GM18858 (cell line): ENCODE data around the gene PPP3CA.
"Not testable (repeated sequence)": the region's sequence is repeated elsewhere in the genome, so short reads cannot be mapped to it uniquely, and the experiment has no call there.

Experiments
- ATAC-seq: cut with Tn5 transposase; IDR thresholded peaks from one replicate; pipeline ENCODE4 v1.9.1; 2021; ENCODE audit not compliant: unreplicated experiment

The PPP3CA gene

DNA sequence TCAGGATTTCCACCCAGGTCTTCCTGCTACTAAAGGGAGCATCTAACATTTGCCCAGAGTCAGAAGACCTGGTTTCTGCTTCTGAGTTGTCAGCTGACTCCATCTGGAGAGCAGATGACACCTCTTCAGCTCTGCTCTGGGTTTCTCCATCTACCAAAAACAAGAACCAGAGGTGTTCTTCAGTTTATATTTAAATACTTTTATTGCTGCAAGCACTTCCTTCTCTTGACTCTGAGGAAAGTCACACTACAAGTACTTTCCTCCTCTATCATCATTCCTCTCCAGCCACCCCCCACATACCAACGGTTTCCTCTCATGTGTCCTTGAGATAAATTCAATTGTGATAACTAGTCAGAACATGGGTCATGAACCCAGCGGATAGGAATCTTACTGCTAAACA is 88.4 kb downstream of the PPP3CA start:
- ATAC-seq = peak; percentile 27

DNA sequence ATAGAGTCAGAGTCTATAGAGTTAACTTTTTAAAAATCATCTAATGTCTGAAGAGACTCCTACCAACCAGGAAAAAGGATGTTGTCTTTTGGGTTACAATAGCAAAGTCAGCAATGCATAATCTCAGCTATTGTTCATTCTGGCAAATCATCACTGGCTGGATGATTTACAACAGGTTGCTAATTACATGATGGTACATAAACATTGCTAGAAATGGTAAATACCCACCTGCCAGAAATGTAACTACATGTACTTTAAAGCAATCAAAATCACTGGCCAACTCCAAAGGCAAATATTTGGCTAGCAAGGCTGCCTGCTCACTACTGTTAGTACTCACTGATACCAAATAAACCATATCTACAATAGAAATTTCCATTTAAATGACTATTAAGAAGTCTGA is 91.1 kb downstream of the PPP3CA start:
- ATAC-seq = no peak

DNA sequence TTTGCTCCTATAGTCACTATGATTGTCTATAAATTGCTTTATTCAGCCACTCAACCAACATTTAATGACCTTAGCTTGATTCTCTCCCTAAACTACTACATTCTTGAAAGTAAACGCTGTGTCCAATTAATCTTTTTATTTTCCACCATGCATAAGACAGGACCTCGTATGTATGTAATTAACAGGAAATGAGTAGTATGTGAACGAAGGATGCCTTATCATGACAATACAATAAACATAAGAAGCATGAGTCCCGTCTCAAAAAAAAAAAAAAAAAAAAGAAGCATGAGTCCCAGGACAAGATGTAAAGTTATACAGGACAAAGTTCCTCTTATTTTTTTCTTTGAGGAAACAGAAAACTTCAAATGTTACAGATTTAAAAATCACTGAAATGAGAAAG is 92.5 kb downstream of the PPP3CA start:
- no peak for ATAC-seq

DNA sequence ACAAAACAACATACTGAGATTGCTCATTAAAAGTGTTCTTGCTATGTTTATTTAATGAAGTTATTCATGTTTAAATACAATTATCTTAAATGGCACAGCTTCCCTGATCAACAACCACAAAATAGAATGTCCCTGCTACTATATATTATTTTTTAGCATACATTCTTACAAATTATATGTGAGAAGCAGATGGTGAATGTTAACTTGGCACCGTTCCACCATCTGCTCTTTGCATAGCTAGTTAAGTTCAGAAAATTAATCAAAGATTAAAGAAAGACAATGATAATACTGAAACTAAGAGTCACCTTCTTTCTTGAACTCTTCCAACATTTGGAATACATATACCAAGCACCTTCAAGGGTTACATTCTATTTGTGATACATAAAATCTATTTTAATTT is 94.2 kb downstream of the PPP3CA start:
- ATAC-seq = no peak

DNA sequence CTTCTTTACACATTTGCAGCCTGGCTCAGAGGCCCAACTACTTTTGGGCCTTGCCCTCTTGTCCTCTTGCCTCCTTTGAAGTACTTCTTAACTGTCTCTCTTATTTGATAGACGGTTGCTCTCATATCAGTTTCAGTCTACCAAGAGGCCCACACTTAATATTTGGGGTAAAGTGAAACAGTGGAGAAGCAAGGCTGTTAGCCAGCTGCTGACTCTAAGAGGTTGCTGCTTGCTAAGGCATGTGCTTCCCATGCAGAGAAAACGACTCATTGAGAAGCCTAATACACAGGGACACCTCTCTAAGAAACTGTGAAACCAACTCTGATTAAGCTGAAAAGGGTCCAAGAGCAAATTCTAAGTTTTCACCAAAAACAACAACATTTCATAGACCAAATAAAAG is 94.6 kb downstream of the PPP3CA start:
- no peak for ATAC-seq

DNA sequence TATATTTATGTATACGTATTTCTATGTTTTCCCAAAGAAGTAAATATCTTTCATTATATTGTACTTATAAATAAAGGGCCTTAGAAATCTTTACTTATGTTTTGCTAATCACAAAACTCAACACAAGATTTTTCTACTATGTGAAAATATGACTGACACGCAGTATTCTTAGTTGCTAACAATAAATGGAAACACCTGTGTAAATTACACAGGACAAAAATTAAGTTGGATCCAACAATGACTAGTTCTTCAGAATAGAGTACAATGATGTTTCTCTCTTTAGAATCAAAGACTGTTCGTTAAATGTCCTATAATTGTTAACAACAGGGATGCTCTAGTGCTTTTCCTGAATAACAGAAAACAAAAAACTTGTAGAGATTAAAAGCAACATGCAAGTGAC is 96.1 kb downstream of the PPP3CA start:
- no peak for ATAC-seq

DNA sequence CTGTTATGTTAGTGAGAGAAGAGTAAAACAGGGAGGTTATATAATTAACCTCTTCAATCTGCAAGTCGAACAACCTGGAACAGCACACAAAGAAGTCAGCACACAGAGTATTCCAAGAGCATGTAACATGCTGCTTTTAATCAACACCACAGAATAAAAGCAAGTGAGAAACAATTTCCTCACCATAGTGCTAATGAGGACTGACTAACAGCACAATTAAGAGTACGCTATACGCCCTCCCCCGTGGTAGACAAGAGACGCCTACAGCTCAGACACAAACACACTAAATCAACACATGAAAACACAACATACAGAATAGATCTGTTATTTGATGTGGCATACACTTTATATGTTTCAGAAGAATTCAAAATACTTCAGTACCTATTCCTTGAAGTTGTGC is 103.0 kb downstream of the PPP3CA start:
- ATAC-seq = no peak

DNA sequence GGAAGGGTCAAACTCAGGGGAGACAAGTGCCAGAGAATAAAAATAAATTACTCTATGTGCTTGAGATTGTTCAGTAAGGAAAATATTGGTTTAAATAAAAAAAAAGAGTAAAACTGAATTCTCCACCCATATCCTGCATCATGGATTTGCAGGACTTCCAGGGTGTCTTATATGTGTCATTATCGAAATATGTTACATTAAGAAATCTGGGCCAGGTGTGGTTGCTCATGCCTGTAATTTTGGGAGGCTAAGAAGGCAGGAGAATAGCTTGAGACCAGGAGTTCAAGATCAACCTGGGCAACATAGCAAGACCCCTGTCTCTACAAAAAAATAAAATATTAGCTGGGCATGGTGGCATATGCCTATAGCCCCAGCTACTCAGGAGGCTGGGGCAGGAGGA is 104.9 kb downstream of the PPP3CA start:
- ATAC-seq = no peak

DNA sequence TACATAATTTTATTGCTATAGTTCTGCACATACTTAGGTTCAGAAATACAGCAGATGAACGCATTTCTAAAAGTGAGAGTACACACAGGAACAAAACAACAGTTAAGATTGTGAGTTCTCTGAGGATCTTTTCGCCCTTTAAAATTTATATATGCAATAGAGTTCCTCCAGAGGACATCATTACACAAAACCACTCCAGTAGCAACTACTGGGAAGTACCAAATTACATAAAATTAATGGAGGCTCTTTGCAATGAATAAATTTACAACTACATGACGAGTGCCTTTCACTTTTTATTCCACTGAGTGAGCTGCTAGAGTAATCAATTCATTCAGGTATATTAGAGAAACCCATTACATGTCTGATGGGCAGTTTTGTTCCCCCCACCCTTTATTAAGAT is 107.2 kb downstream of the PPP3CA start:
- ATAC-seq = no peak

DNA sequence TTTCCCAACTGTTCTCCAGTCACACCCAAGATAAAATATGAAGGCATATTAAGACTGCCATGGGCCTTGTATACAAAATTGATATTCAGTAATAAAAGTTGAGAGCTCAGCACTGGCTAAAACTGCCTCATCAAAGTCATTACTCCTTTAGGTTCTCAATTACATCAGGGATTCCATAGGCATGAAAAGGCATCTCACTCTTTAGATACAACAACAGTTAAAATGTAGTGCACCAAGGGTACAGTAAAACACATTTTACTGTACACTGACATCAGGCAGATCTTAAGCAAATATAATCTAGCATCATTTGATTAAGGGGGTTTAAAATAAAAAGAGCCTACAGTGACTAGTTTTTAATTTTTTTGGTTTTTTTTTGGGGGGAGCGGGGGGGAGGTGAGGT is 107.7 kb downstream of the PPP3CA start:
- ATAC-seq = no peak

DNA sequence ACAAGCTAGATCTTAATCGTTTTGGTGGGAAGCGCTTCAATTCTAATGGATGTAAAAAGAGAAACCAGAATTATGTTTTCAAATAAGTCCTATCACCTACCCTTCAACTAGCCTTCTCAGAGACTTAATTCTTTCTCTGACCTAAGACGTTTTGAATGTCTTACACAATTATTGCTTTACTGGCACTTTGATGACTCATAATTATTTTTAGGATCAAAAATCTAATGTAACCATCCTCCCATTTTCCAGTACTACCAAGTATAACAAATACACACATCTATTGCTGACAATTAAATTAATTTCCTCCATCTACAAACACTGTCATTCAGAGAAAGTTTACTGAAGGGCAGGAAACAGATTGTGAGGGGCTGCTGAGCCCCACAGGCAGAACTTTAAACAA is 108.6 kb downstream of the PPP3CA start:
- ATAC-seq = no peak

DNA sequence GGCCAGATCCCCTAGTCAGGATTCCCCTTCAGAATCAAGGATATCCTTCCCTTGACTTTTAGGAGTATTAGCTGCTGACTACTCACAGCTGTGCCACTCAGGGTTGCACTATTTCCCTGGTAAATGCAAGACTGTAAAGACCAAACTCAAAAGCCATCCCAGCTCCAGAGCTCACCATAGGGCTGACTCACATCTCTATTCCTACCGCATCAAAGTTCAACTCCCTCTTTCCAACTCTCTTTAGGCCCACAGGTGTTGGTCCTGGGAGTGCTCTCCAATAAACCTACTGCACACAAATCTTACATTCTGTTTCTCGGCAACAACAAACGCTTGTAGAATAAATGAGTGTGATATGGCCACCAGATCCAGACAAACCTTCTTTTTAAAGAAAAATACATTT is 109.6 kb downstream of the PPP3CA start:
- no peak for ATAC-seq

DNA sequence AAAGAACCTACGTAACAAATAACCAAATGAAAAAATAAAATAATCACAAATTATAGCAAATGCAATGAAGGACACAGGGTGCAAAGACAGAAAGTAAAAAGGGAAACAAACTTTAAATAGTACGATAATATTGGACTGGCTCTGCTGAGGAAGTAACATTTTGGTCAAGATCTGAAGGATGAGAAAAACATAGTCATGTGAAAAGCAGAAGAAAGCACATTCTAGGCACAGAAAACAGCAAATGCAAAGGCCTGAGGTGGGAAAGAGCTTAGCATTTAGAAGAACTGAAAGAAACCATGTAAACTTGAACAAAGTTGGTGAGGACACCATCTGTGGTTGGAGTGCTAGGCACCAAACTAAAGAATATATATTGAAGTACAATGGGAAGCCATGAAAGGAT is 111.2 kb downstream of the PPP3CA start:
- ATAC-seq = no peak

DNA sequence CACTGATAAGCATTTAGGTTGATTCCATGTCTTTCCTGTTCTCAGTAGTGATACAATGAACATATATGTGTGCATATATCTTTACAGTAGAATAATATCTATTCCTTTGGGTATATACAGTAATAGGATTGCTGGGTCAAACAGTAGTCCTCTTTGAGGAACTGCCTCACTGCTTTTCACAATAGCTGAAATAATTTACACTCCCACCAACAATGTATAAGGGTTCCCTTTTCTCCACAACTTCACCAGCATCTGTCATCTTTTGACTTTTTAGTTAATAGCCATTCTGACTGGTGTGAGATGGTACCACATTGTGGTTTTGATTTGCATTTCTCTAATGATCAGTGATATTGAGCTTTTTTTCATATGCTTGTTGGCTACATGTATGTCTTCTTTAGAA is 113.2 kb downstream of the PPP3CA start:
- ATAC-seq = not testable (repeated sequence)

DNA sequence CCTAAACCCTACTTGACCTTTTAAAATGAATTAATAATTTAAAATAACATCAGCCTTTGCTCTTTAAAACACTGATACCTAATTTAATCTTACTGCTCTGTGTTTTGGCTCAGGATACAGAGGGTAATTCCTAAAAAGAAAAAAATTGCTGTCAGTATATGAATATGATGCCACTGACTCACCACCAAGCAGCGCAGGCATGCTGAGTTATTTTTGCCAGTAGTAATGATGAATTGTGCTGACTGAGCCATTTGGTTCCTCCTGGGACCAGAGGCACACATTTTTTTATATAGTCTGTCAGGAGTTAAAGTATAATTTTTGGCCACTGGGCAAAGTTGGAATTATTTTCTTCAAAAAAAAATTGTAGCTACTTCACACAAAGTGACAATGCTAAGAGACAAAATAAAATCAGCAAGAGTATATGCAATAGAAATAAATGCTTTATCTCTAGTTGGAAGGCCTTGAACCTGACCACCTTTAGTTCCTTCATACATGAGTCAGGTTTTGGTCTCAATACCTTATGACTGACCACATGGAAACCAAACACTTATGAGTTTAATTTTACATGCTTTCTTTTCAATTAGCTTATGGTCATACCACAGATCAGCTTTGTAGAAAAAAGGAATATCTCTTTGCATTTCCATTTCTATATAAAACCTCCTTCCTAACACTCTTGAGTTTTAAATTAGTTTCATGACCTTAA is 115.1 kb downstream of the PPP3CA start:
- ATAC-seq = peak; percentile 34

DNA sequence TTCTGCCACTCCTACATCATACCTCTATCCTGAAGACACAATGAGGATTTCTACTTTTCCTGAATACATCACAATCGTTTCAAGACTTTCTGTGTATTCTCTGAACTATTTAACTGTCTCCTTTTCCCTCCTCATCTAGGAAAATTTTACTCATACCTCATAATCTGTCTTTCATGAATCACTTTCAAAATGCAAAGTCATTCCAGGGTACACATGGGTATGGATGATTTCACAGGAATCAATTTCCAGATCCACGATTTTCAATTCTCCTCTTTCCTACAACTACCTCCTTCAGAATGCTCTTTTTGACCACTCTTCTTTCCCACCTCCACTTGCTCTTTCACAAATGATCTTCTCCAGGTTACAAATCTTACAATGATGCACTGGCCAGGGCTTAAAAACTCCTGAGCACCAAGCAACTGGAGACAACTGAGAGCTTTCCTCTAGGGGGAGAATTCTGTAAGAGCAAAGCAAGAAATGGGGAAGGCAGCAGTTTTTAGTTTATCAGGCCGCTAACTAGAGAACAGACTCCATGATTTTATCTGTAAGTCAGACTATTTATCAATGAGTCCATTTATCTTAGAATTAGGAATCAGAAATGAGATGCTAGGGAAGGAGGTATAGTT is 116.4 kb downstream of the PPP3CA start:
- ATAC-seq = no peak

DNA sequence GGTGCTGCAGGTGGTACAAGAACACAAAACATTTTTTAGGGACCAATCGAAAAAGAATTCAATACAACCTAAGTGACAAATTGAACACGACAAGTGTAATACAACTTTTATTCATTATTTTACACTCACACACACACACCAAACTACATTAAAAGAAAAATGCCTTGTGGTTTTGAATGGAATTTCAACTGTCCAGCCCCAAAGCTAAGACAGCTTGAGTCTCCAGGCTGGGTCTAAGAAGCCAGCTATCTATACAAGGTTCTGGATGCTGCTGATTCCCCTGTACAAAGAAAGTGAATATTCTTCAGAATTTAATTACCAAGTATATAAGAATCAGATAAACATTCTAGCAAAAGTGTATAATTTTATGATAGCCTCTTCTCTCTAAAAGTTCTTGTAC is 118.2 kb downstream of the PPP3CA start:
- ATAC-seq = no peak

DNA sequence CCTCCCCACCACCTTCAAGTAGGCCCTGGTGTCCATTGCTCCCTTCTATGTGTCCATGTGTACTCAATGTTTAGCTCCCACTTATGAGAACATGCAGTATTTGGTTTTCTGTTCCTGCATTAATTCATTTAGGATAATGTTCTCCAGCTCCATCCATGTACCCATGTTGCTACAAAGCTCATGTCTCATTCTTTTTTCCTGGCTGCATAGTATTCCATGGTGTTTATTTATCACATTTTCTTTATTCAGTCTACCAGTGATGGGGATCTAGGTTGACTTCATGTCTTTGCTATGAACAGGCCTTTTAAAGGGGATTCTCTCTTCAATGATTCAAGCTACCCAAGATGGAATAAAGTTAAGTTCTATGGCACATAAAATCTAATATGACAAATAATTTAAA is 119.6 kb downstream of the PPP3CA start:
- no peak for ATAC-seq

DNA sequence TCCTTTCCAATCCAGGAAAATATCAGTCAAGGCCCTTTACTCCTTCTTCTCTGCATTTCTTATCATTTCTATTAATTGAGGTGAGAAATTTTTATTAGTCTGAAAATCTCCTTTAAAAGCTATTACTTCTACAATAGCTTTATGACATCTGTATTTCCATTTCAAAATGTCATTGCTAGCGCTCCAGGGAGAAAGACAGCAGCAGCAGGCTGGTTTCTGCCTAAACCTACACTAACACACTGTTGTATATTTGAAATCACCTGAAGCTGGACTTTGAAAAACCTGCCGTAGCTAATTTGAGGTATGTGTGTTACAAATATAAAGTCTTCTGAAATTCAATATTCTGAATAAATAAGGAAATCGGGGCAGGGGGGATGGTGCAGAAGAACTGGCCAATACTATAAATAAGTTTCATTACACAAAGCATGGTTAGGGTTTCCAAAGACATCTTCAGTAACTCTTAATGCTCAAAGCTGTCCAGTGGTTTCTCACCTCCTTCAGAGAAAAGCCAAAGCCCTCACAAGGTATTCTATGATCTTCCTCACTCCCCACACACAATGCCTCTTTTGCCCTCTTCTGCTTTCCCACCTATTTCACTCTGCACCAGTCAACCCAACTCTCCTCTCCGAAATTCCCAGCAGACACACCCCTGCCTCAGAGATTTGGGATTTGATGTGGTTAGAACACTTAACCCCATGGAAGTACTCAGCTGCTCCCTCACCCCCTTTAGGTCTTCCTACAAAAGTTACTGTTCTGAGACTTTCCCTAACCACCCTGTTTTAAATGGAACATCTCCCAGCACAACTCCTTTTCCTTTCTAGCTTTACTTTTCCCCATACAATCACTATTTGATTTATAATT is 122.7 kb downstream of the PPP3CA start:
- no peak for ATAC-seq

DNA sequence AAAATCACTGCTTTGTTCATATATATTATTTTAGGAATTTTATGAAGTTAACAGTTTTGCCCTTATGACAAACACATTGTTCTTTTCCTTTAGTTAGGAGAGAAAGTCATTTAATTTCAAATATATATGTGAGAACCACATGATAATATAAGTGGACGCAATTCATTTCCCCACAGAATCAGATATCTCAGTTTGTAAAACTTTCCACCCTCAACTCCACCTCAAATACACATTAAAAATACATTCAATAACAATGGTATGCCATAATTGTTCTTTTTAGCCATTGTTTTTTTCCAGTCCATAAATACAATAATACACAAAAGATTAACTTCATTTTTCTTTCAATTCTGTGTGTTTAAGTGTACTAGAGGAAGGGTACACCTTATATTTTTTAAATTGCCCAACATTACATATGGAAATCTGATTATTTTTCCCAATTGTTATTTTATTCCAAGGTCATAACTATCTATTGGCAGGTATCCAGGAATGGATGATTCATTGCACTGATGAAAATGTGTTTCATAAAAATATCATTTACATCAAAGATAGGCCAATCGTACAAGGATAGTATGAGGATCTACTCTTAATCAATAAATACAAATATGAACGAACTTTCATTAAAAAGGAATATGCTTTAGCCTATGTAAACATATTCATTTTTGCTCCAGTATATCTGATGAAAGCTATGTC is 125.0 kb downstream of the PPP3CA start:
- ATAC-seq = no peak

DNA sequence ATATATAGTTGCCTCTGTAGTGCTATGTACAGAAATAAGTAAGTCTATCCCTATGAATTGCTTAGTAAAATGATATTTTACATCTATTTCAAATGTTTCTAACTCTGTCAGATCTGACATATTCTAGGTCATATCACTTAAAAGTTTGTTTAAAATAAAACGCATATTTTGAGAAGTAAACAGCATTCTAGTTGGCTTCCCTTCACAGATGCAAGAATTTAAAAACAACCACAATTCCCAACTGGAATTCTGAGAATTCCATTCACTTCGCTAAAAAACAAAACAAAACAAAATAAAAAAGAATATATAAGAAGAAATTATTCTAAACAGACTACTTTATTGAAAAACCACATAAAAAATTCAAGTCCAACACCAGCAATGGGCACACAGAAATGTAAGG is 126.0 kb downstream of the PPP3CA start:
- no peak for ATAC-seq

DNA sequence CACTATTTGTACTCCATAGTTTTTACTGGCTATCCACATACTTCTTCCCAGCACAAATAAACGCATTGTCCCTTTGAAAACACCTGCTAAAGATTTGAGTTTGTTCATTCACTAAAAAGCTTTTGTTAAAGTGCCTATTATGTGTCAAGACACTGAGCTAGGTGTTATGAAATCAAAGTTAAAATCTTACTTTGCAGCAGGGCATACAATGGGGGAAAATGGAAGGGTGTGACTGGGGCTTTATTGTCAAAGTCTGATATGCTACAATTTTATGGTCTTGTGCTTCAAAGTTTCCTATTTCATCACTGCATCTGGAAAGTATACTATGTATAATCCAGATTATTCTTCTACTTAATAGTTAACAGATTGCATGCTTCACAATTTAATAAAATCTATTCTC is 128.4 kb downstream of the PPP3CA start:
- no peak for ATAC-seq
